Vagina (tissue), 2 donors: Measurements from ENCODE around the gene KRT31. TPM values are rescaled to one million over a fixed set of nuclear protein-coding genes. Genes with fewer than 3 reads are reported as not detected.
"Not testable (repeated sequence)": the region's sequence is repeated elsewhere in the genome, so short reads cannot be mapped to it uniquely, and the experiment has no call there.

Source experiments
- DNase-seq, 2 donors: peaks; one replicate each; pipeline ENCODE4 v3.0.0-alpha.2; 2017; ENCODE audit errors: extremely low spot score in 2 of 2
- H3K27ac ChIP-seq: fragments of 200-600 bp; sonication (generic); one replicate; pipeline ENCODE4 v1.5.1; 2019
- H3K27me3 ChIP-seq: fragments of 200-600 bp; sonication (generic); one replicate; pipeline ENCODE4 v1.5.1; 2019
- H3K36me3 ChIP-seq, 2 donors: fragments of 200-600 bp; sonication (generic); one replicate each; pipeline ENCODE4 v1.5.1; 2017 to 2019
- H3K4me1 ChIP-seq: fragments of 200-600 bp; sonication (generic); one replicate; pipeline ENCODE4 v1.5.1; 2019
- H3K4me3 ChIP-seq, 2 donors: fragments of 200-600 bp; sonication (generic); 1 replicate in 1 of 2; 2 replicates in 1 of 2; pipeline ENCODE4 v1.5.1; 2016 to 2019
- H3K9me3 ChIP-seq: fragments of 200-600 bp; sonication (generic); one replicate; pipeline ENCODE4 v1.5.1; 2019
- POLR2A ChIP-seq, 2 donors: fragments of 450-650 bp; IDR thresholded peaks; one replicate each; pipeline ENCODE4 v1.6.1; 2017; ENCODE audit warnings: antibody characterized with exemption in 2 of 2, mild to moderate bottlenecking in 2 of 2, moderate library complexity in 2 of 2
- POLR2AphosphoS5 ChIP-seq, 2 donors: sonication (generic); formaldehyde crosslinking; IDR thresholded peaks; one replicate each; pipeline ENCODE4 v1.9.0; 2017; ENCODE audit warnings: antibody characterized with exemption in 2 of 2, mild to moderate bottlenecking in 2 of 2, low read depth in 1 of 2; ENCODE audit not compliant: insufficient read depth in 1 of 2
- intact Hi-C: fragments of 100-400 bp; cut with DNase I; formaldehyde crosslinking; loops from one replicate; pipeline ENCODE4 v1.15.1; 2023
- total RNA-seq: library from RNA; depleted of rRNA; stranded (reverse); fragments of >200 nt; gene quantifications from one replicate; pipeline ENCODE4 v1.2.3, GENCODE V29; 2016
- TF ChIP-seq, protein P1 (sequence below), 3 experiments: fragments of 450-650 bp in 2 of 3; fragments of 200-600 bp in 1 of 3; sonication (generic) in 1 of 3; IDR thresholded peaks; one replicate each; pipeline ENCODE4 v1.5.1; 2017 to 2019; ENCODE audit warnings: antibody characterized with exemption in 3 of 3, mild to moderate bottlenecking in 2 of 3, moderate library complexity in 2 of 3

The KRT31 gene
- total RNA-seq, 1 donor from 2014 or later: not detected

DNA sequence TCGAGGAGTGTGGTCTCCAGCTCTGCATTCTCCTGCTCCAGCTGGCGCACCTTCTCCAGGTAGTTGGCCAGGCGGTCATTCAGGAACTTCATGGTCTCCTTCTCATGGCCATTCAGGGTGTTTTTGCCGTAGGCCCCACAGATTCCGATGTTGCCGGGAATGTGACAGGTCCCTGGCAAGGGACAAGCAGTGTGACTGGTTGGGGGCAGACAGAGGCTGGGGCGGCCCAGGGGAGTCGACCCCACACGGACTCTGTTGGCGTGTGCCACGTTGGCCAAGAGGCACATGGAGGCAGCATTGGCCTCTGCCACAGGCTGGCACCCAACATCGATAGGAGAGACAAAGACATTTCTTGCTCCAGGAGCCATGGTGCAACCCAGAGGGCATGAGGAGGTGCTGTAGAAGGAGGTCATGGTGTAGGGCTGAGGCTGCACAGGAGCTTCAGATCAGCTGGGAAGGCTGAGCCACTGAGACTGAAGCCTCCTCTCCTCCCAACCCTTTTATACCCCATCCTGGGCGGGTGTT, 26.8 kb upstream of the KRT31 start, which contains the start of gene KRT37:
Gene KRT37, minus strand, starts transcription at position 475 of the 525 bp plus-strand sequence. Its CDS starts 62 bp downstream, at position 413.
- H3K27ac ChIP-seq: no peak within 1 kb of the TSS
- H3K9me3 ChIP-seq: no peaks in the 10 kb centered on the region
- H3K4me3 ChIP-seq: no peak within 1 kb of the TSS
- peaks cover 33% of the 10 kb centered on the region for H3K4me1 ChIP-seq
- no peak for TF ChIP-seq POLR2A (IDR thresholded peaks at IDR 0.05)
- TF ChIP-seq, protein P1, sequence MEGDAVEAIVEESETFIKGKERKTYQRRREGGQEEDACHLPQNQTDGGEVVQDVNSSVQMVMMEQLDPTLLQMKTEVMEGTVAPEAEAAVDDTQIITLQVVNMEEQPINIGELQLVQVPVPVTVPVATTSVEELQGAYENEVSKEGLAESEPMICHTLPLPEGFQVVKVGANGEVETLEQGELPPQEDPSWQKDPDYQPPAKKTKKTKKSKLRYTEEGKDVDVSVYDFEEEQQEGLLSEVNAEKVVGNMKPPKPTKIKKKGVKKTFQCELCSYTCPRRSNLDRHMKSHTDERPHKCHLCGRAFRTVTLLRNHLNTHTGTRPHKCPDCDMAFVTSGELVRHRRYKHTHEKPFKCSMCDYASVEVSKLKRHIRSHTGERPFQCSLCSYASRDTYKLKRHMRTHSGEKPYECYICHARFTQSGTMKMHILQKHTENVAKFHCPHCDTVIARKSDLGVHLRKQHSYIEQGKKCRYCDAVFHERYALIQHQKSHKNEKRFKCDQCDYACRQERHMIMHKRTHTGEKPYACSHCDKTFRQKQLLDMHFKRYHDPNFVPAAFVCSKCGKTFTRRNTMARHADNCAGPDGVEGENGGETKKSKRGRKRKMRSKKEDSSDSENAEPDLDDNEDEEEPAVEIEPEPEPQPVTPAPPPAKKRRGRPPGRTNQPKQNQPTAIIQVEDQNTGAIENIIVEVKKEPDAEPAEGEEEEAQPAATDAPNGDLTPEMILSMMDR (IDR thresholded peaks at IDR 0.05): no peak
- no peak for TF ChIP-seq POLR2AphosphoS5 (IDR thresholded peaks at IDR 0.05; ENCODE audit: insufficient read depth in 1 of 2, low read depth in 1 of 2)
- DNase-seq: no peak
- intact Hi-C loops: no loop called here
- no peaks in the 10 kb centered on the region for H3K36me3 ChIP-seq
- H3K27me3 ChIP-seq: no peaks in the 10 kb centered on the region

DNA sequence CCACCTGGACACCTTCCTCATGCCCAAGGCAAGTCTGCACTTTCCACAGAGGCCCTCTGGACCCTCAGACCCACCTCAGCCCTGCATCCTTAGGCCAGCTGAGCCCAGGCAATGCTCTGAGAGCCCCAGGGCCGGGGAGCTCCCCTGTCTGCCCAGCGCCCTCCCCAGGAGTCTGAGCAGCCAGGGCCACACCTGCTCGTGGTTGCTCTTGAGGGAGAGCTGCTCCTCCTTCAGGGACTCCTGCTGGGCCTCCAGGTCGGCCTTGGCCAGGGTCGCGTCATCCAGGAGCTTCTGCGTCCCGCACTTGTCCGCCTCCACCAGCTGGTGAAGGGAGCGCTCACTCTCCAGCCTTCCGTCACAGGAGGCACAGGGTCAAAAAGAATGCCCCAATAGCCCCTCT, 25.2 kb upstream of the KRT31 start:
- intact Hi-C loops, H3K27ac ChIP-seq, H3K9me3 ChIP-seq, DNase-seq, H3K27me3 ChIP-seq, H3K36me3 ChIP-seq, H3K4me3 ChIP-seq: not testable (repeated sequence)
- H3K4me1 ChIP-seq: peaks cover 49% of the 10 kb centered on the region

DNA sequence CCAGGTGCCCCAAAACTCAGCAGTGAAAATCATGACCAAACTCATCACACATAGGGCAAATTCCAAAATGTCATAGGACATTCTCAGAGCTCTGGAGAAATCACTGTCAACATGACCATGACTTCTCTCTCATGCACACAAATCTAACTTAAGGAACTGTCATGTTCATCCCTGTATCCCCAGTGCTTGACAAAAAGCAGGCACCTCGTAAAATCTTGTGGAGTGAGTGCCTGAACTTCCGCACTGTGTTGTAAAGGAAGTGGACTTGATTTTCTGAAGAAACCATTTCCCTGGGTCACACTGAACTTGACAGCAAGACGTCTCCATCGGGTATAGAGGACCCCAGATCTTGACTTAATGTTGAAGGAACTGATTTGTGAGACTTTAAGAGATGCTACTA, 24.2 kb upstream of the KRT31 start:
- Histone ChIP-seq H3K27me3 (no peaks in the 10 kb centered on the region), H3K36me3 (no peaks in the 10 kb centered on the region), H3K27ac (peak overlapping the region; percentile 62), H3K4me3 (no peak overlapping the region), H3K4me1 (peaks cover 58% of the 10 kb centered on the region), H3K9me3 (no peaks in the 10 kb centered on the region)
- TF ChIP-seq POLR2A (IDR thresholded peaks at IDR 0.05): no peak
- TF ChIP-seq POLR2AphosphoS5 (IDR thresholded peaks at IDR 0.05; ENCODE audit: insufficient read depth in 1 of 2, low read depth in 1 of 2): no peak
- TF ChIP-seq, protein P1 (IDR thresholded peaks at IDR 0.05): no peak
- intact Hi-C loops: no loop called here
- DNase-seq: no peak

DNA sequence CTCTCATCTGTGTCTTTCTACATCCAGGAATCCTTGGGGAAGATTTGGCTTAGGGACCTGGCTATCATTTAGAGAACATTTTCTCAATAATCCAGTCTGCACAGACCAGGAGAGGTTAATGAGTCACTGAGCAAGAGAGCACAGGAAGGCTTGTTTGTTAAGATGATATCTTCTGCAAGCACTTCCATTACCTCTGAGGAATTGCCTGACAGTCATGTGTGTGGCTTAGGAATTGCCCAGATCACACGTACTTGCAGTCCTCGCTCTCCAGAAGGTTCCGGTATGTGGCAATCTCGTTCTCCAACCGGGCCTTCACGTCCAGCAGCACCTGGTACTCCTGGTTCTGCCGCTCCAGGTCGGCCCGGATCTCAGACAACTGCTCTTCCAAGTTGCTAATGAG, 23.7 kb upstream of the KRT31 start:
- Histone ChIP-seq H3K4me3 (no peak overlapping the region), H3K27me3 (no peaks in the 10 kb centered on the region), H3K27ac (peak overlapping the region; percentile 62), H3K9me3 (no peaks in the 10 kb centered on the region), H3K4me1 (peaks cover 63% of the 10 kb centered on the region), H3K36me3 (no peaks in the 10 kb centered on the region)
- no peak for DNase-seq
- intact Hi-C loops: no loop called here
- TF ChIP-seq POLR2AphosphoS5 (IDR thresholded peaks at IDR 0.05; ENCODE audit: insufficient read depth in 1 of 2, low read depth in 1 of 2) (peak; percentile 46 to 65), POLR2A (IDR thresholded peaks at IDR 0.05) (no peak)
- TF ChIP-seq, protein P1 (IDR thresholded peaks at IDR 0.05): no peak

DNA sequence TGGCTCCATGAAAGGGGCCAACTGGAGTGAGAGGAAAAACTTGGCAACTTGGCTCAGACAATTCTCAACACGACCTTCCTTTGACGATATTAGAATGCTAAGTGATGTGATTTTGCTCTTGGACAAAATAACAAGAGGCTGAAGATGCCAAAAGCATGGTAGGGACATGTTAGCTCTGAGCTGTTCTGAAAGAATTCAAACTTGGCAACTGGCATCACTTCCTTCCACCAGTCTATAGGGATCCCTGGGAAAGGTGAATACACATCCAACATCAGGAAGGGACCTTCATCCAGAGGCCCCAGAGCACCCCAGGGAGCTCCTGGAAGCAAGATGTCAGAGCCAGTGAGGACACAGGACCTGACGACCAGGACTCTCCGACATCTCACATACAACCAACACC, 22.7 kb upstream of the KRT31 start:
- Histone ChIP-seq H3K27me3 (no peaks in the 10 kb centered on the region), H3K9me3 (no peaks in the 10 kb centered on the region), H3K4me3 (no peak overlapping the region), H3K36me3 (no peaks in the 10 kb centered on the region), H3K4me1 (peaks cover 72% of the 10 kb centered on the region), H3K27ac (peak overlapping the region; percentile 62)
- no peak for DNase-seq
- TF ChIP-seq POLR2AphosphoS5 (IDR thresholded peaks at IDR 0.05; ENCODE audit: insufficient read depth in 1 of 2, low read depth in 1 of 2): no peak
- TF ChIP-seq, protein P1 (IDR thresholded peaks at IDR 0.05): no peak
- no peak for TF ChIP-seq POLR2A (IDR thresholded peaks at IDR 0.05)
- intact Hi-C loops: no loop called here
